ENCODE results near the gene BMPR1A. TPM values are rescaled to one million over a fixed set of nuclear protein-coding genes. Genes with fewer than 3 reads are reported as not detected.

BMPR1A gene
- total and polyA plus RNA-seq, 9 of the 15 experiments (the other 6 are each of a cell fraction or from before 2014, with no cell fraction given): 1.6 to 17.5 (median 9.1) TPM

GRCh38 chr10:86960003-86960862, 203.8 kb downstream of the BMPR1A start (continued):
- peak; percentile 86; the same call in 1 of the 2 replicates for TF ChIP-seq STAG1 (CRISPR knock-in tag; IDR thresholded peaks at IDR 0.05; ENCODE audit: borderline replicate concordance)
- TF ChIP-seq ZNF282 (CRISPR knock-in tag; IDR thresholded peaks at IDR 0.05): no peak
- TF ChIP-seq NCOA4 (IDR thresholded peaks at IDR 0.05; ENCODE audit: partially characterized antibody): no peak
- no peak for TF ChIP-seq SETDB1 (IDR thresholded peaks at IDR 0.05; ENCODE audit: low read length)
- no peak for TF ChIP-seq FOXA1 (IDR thresholded peaks at IDR 0.05; ENCODE audit: borderline replicate concordance)
- no peak for TF ChIP-seq KDM2B (CRISPR knock-in tag; IDR thresholded peaks at IDR 0.05)
- TF ChIP-seq OTX1 (CRISPR knock-in tag; IDR thresholded peaks at IDR 0.05): 0 out of 2 replicates have a peak, but pooled peaks have one; percentile 25
- TF ChIP-seq SMAD4 (CRISPR knock-in tag; conservative IDR thresholded peaks at IDR 0.05): no peak
- no peak for TF ChIP-seq ZBTB34 (CRISPR knock-in tag; IDR thresholded peaks at IDR 0.05)
- TF ChIP-seq CTCFL (IDR thresholded peaks at IDR 0.05; ENCODE audit: borderline replicate concordance, insufficient read depth, low read depth, low read length, poor library complexity, severe bottlenecking): peak; percentile 55
- TF ChIP-seq RBM22 (IDR thresholded peaks at IDR 0.05; ENCODE audit: low read depth, low read length, poor library complexity, severe bottlenecking): no peak
- TF ChIP-seq ZNF589 (CRISPR knock-in tag; IDR thresholded peaks at IDR 0.05; ENCODE audit: low read depth): no peak
- no peak for TF ChIP-seq RBM14 (IDR thresholded peaks at IDR 0.05; ENCODE audit: borderline replicate concordance, insufficient read depth, low read depth, low read length)
- TF ChIP-seq LEF1 (IDR thresholded peaks at IDR 0.05): no peak
- TF ChIP-seq ZNF444 (CRISPR knock-in tag; IDR thresholded peaks at IDR 0.05): no peak
- TF ChIP-seq HDAC8 (tag; IDR thresholded peaks at IDR 0.05): no peak
- TF ChIP-seq ZNF143 (CRISPR knock-in tag; IDR thresholded peaks at IDR 0.05): no peak
- TF ChIP-seq COPS2 (conservative IDR thresholded peaks at IDR 0.05): no peak
- no peak for TF ChIP-seq SNIP1 (IDR thresholded peaks at IDR 0.05; ENCODE audit: low read depth)
- TF ChIP-seq ARNT (IDR thresholded peaks at IDR 0.05): no peak
- peak; percentile 36 for TF ChIP-seq TBP (optimal IDR thresholded peaks at IDR 0.05; ENCODE audit: low read depth, low read length)
- TF ChIP-seq TBL1XR1 (IDR thresholded peaks at IDR 0.05; ENCODE audit: low read length in 2 of 2): no peak
- no peak for TF ChIP-seq SMARCE1 (IDR thresholded peaks at IDR 0.05)
- no peak for TF ChIP-seq MAFK (IDR thresholded peaks at IDR 0.05; ENCODE audit: low read length)
- TF ChIP-seq RAD21 (CRISPR knock-in tag; conservative IDR thresholded peaks at IDR 0.05 in 1 of 2, IDR thresholded peaks at IDR 0.05 in 1 of 2): peak; percentile 87 to 97

Data from K562 (cell line).